ENCODE measurements around the gene SSBP3.

Gene SSBP3

GRCh38 chr1:54340434-54340833, 65.8 kb downstream of the SSBP3 start:
- H3K27ac ChIP-seq (ENCODE audit: low read length, poor library complexity, severe bottlenecking), result no peak overlapping the region
- H3K27me3 ChIP-seq (ENCODE audit: control insufficient read depth in 1 of 2, insufficient read depth in 1 of 2, low read length in 2 of 2), result no peaks in the 10 kb centered on the region
- H2BK15ac ChIP-seq (ENCODE audit: low read depth, poor library complexity, severe bottlenecking), result peak overlapping the region; percentile 70
- H3K23ac ChIP-seq (ENCODE audit: low read length in 2 of 2), result no peak overlapping the region
- peaks cover 48% of the 10 kb centered on the region for H3K79me1 ChIP-seq (replicated peaks; ENCODE audit: low read length, poor library complexity, severe bottlenecking)
- H3K4me3 ChIP-seq (ENCODE audit: insufficient read depth in 1 of 2, low read depth in 1 of 2, low read length in 2 of 2), result no peak overlapping the region
- no peak overlapping the region for H3K4me2 ChIP-seq (ENCODE audit: low read length, poor library complexity, severe bottlenecking)
- no peak overlapping the region for H2BK5ac ChIP-seq (ENCODE audit: low read depth, low read length, poor library complexity, severe bottlenecking)
- 90% methylated on average over 6 of the region's 6 CpGs for WGBS
- H3K9me3 ChIP-seq (ENCODE audit: control insufficient read depth, low read length), result no peaks in the 10 kb centered on the region
- no peak overlapping the region for H2AFZ ChIP-seq (ENCODE audit: low read depth, low read length)
- H2BK120ac ChIP-seq (ENCODE audit: low read depth, low read length), result no peak overlapping the region
- no peak overlapping the region for H3K14ac ChIP-seq (ENCODE audit: low read length in 2 of 2)
- peak overlapping the region; percentile 49 for H4K91ac ChIP-seq (ENCODE audit: low read length)
- no peak overlapping the region for H2AK5ac ChIP-seq (ENCODE audit: low read length, severe bottlenecking)
- peaks cover 11% of the 10 kb centered on the region for H3K4me1 ChIP-seq (ENCODE audit: control insufficient read depth, insufficient read depth, low read depth, low read length)
- no peak overlapping the region for H3K9ac ChIP-seq (ENCODE audit: low read length)
- H3K4ac ChIP-seq (ENCODE audit: low read depth in 1 of 2, low read length in 2 of 2), result no peak overlapping the region
- H3K18ac ChIP-seq (ENCODE audit: low read depth in 1 of 2, low read length in 2 of 2), result peak overlapping the region in 1 of 2 experiments; percentile 41
- no peak for DNase-seq
- H2BK12ac ChIP-seq (ENCODE audit: low read length in 2 of 2), result peak overlapping the region in 1 of 2 experiments; percentile 40
- no peak overlapping the region for H4K8ac ChIP-seq (ENCODE audit: low read length)
- H3K36me3 ChIP-seq (ENCODE audit: control insufficient read depth in 1 of 2, insufficient read depth in 2 of 2, low read depth in 1 of 2, low read length in 2 of 2), result peaks cover 7 to 14% of the 10 kb centered on the region in 2 experiments

GRCh38 chr1:54339126-54339525, 67.1 kb downstream of the SSBP3 start:
- Histone ChIP-seq H3K23ac (ENCODE audit: low read length in 2 of 2) (no peak overlapping the region), H3K18ac (ENCODE audit: low read depth in 1 of 2, low read length in 2 of 2) (no peak overlapping the region), H4K8ac (ENCODE audit: low read length) (no peak overlapping the region), H3K27ac (ENCODE audit: low read length, poor library complexity, severe bottlenecking) (no peak overlapping the region), H3K4me3 (ENCODE audit: insufficient read depth in 1 of 2, low read depth in 1 of 2, low read length in 2 of 2) (no peak overlapping the region), H2BK120ac (ENCODE audit: low read depth, low read length) (no peak overlapping the region), H3K27me3 (ENCODE audit: control insufficient read depth in 1 of 2, insufficient read depth in 1 of 2, low read length in 2 of 2) (no peaks in the 10 kb centered on the region), H2BK12ac (ENCODE audit: low read length in 2 of 2) (no peak overlapping the region), H3K4ac (ENCODE audit: low read depth in 1 of 2, low read length in 2 of 2) (no peak overlapping the region), H3K9me3 (ENCODE audit: control insufficient read depth, low read length) (no peaks in the 10 kb centered on the region), H2AFZ (ENCODE audit: low read depth, low read length) (no peak overlapping the region), H3K14ac (ENCODE audit: low read length in 2 of 2) (no peak overlapping the region), H2BK5ac (ENCODE audit: low read depth, low read length, poor library complexity, severe bottlenecking) (no peak overlapping the region), H3K9ac (ENCODE audit: low read length) (no peak overlapping the region), H3K36me3 (ENCODE audit: control insufficient read depth in 1 of 2, insufficient read depth in 2 of 2, low read depth in 1 of 2, low read length in 2 of 2) (peaks cover 5 to 14% of the 10 kb centered on the region in 2 experiments), H2AK5ac (ENCODE audit: low read length, severe bottlenecking) (no peak overlapping the region), H3K79me1 (replicated peaks; ENCODE audit: low read length, poor library complexity, severe bottlenecking) (peaks cover 47% of the 10 kb centered on the region), H3K4me2 (ENCODE audit: low read length, poor library complexity, severe bottlenecking) (no peak overlapping the region), H3K4me1 (ENCODE audit: control insufficient read depth, insufficient read depth, low read depth, low read length) (peaks cover 15% of the 10 kb centered on the region), H4K91ac (ENCODE audit: low read length) (no peak overlapping the region), H2BK15ac (ENCODE audit: low read depth, poor library complexity, severe bottlenecking) (no peak overlapping the region)
- WGBS, result 82% methylated on average over 2 of the region's 2 CpGs
- DNase-seq, result no peak

GRCh38 chr1:54338464-54338863, 67.7 kb downstream of the SSBP3 start:
- Histone ChIP-seq H4K8ac (ENCODE audit: low read length) (no peak overlapping the region), H3K9me3 (ENCODE audit: control insufficient read depth, low read length) (no peaks in the 10 kb centered on the region), H3K14ac (ENCODE audit: low read length in 2 of 2) (no peak overlapping the region), H3K4ac (ENCODE audit: low read depth in 1 of 2, low read length in 2 of 2) (peak overlapping the region in 1 of 2 experiments; percentile 10), H3K79me1 (replicated peaks; ENCODE audit: low read length, poor library complexity, severe bottlenecking) (peaks cover 46% of the 10 kb centered on the region), H3K9ac (ENCODE audit: low read length) (no peak overlapping the region), H3K23ac (ENCODE audit: low read length in 2 of 2) (no peak overlapping the region), H4K91ac (ENCODE audit: low read length) (no peak overlapping the region), H3K4me3 (ENCODE audit: insufficient read depth in 1 of 2, low read depth in 1 of 2, low read length in 2 of 2) (no peak overlapping the region), H2AFZ (ENCODE audit: low read depth, low read length) (no peak overlapping the region), H2BK15ac (ENCODE audit: low read depth, poor library complexity, severe bottlenecking) (no peak overlapping the region), H2BK12ac (ENCODE audit: low read length in 2 of 2) (peak overlapping the region; percentile 10 to 21), H3K36me3 (ENCODE audit: control insufficient read depth in 1 of 2, insufficient read depth in 2 of 2, low read depth in 1 of 2, low read length in 2 of 2) (peaks cover 5 to 14% of the 10 kb centered on the region in 2 experiments), H3K4me1 (ENCODE audit: control insufficient read depth, insufficient read depth, low read depth, low read length) (peaks cover 15% of the 10 kb centered on the region), H3K4me2 (ENCODE audit: low read length, poor library complexity, severe bottlenecking) (no peak overlapping the region), H3K27me3 (ENCODE audit: control insufficient read depth in 1 of 2, insufficient read depth in 1 of 2, low read length in 2 of 2) (no peaks in the 10 kb centered on the region), H2AK5ac (ENCODE audit: low read length, severe bottlenecking) (no peak overlapping the region), H2BK5ac (ENCODE audit: low read depth, low read length, poor library complexity, severe bottlenecking) (no peak overlapping the region), H3K27ac (ENCODE audit: low read length, poor library complexity, severe bottlenecking) (no peak overlapping the region), H3K18ac (ENCODE audit: low read depth in 1 of 2, low read length in 2 of 2) (peak overlapping the region; percentile 47 to 62), H2BK120ac (ENCODE audit: low read depth, low read length) (peak overlapping the region; percentile 30)
- peak; percentile 56 for DNase-seq
- WGBS, result 81% methylated on average over 8 of the region's 8 CpGs

- no peaks in the 10 kb centered on the region for H3K27me3 ChIP-seq (ENCODE audit: control insufficient read depth in 1 of 2, insufficient read depth in 1 of 2, low read length in 2 of 2)
- H3K9me3 ChIP-seq (ENCODE audit: control insufficient read depth, low read length), result no peaks in the 10 kb centered on the region
- H3K4me3 ChIP-seq (ENCODE audit: insufficient read depth in 1 of 2, low read depth in 1 of 2, low read length in 2 of 2), result no peak overlapping the region
- no peak overlapping the region for H2BK15ac ChIP-seq (ENCODE audit: low read depth, poor library complexity, severe bottlenecking)
- peaks cover 15% of the 10 kb centered on the region for H3K4me1 ChIP-seq (ENCODE audit: control insufficient read depth, insufficient read depth, low read depth, low read length)
- peak overlapping the region; percentile 61 to 90 for H3K18ac ChIP-seq (ENCODE audit: low read depth in 1 of 2, low read length in 2 of 2)
- peak overlapping the region; percentile 90 for H4K91ac ChIP-seq (ENCODE audit: low read length)
- no peak overlapping the region for H3K4ac ChIP-seq (ENCODE audit: low read depth in 1 of 2, low read length in 2 of 2)
- H3K23ac ChIP-seq (ENCODE audit: low read length in 2 of 2), result peak overlapping the region in 1 of 2 experiments; percentile 46
- no peak overlapping the region for H2BK5ac ChIP-seq (ENCODE audit: low read depth, low read length, poor library complexity, severe bottlenecking)
- no peak overlapping the region for H3K27ac ChIP-seq (ENCODE audit: low read length, poor library complexity, severe bottlenecking)
- H2BK120ac ChIP-seq (ENCODE audit: low read depth, low read length), result peak overlapping the region; percentile 89
- peaks cover 44% of the 10 kb centered on the region for H3K79me1 ChIP-seq (replicated peaks; ENCODE audit: low read length, poor library complexity, severe bottlenecking)
- no peak overlapping the region for H3K9ac ChIP-seq (ENCODE audit: low read length)
- peak overlapping the region; percentile 88 to 97 for H2BK12ac ChIP-seq (ENCODE audit: low read length in 2 of 2)
- no peak overlapping the region for H4K8ac ChIP-seq (ENCODE audit: low read length)
- no peak overlapping the region for H2AFZ ChIP-seq (ENCODE audit: low read depth, low read length)
- H3K14ac ChIP-seq (ENCODE audit: low read length in 2 of 2), result peak overlapping the region in 1 of 2 experiments; percentile 73
- H3K4me2 ChIP-seq (ENCODE audit: low read length, poor library complexity, severe bottlenecking), result no peak overlapping the region
- peak overlapping the region; percentile 39 for H2AK5ac ChIP-seq (ENCODE audit: low read length, severe bottlenecking)
- WGBS, result 80% methylated on average over 6 of the region's 7 CpGs
- DNase-seq, result peak; percentile 52
- peaks cover 5 to 17% of the 10 kb centered on the region in 2 experiments for H3K36me3 ChIP-seq (ENCODE audit: control insufficient read depth in 1 of 2, insufficient read depth in 2 of 2, low read depth in 1 of 2, low read length in 2 of 2)
Measured at GRCh38 chr1:54337928-54338327, 68.3 kb downstream of the SSBP3 start.

Measured in mesenchymal stem cell (in vitro differentiated cells and primary cell).